Fibroblast of lung (primary cell): ENCODE data around the gene PEX14.

ENCODE experiments used
- EZH2 ChIP-seq: IDR thresholded peaks from 2 replicates; pipeline ENCODE4 v1.5.1; 2012; ENCODE audit warnings: low read length, control low read depth, mild to moderate bottlenecking; ENCODE audit errors: missing control alignments
- TF ChIP-seq, protein P1 (sequence below), 2 donors: IDR thresholded peaks in 1 of 2; conservative IDR thresholded peaks in 1 of 2; 1 replicate in 1 of 2; 2 replicates in 1 of 2; pipeline ENCODE4 v1.5.1; 2011 to 2012; ENCODE audit warnings: low read length in 2 of 2, control low read depth in 1 of 2, inconsistent platforms in 1 of 2, low read depth in 1 of 2, mild to moderate bottlenecking in 1 of 2

DNA sequence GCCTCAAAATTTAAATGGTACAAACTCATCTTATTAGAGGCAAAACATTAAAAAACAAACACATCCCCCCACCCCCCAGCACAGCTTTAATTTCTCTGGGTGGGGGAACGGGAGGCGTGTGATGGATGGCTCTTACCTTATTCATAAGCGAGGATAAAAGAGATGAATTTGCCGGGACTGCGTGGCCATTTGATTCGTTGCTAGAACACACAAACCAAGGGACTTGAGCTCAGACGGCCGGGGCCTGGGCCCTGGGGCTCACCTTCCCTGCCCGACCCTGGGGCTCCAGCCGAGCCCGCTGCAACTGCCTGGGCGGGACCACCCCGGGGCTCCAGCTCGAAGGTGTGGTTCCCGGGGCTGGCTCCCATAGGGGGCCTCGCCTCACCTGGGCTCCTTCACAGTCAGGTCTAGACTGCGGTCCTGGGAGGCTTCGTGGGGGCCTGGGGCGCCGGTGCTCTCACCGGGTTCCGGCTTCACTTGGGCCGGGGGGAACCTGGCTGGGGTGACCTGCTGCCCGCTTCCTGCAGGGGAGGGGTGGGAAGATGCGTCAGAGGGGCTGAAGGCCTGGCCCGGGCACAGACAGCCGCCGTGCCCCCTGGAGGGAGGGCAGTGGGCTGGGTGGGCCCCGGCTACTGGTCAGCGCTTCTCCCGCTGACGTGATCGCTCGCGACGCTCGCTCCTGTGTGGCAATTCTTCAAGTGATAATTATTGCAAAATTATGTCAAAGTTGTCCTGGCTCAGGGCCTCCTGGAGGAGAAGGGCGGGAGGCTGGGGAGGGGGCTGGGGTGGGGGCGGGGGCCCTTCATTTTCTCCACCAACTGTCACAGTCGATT lies 176.0 kb downstream of the PEX14 start:
- TF ChIP-seq, protein P1, sequence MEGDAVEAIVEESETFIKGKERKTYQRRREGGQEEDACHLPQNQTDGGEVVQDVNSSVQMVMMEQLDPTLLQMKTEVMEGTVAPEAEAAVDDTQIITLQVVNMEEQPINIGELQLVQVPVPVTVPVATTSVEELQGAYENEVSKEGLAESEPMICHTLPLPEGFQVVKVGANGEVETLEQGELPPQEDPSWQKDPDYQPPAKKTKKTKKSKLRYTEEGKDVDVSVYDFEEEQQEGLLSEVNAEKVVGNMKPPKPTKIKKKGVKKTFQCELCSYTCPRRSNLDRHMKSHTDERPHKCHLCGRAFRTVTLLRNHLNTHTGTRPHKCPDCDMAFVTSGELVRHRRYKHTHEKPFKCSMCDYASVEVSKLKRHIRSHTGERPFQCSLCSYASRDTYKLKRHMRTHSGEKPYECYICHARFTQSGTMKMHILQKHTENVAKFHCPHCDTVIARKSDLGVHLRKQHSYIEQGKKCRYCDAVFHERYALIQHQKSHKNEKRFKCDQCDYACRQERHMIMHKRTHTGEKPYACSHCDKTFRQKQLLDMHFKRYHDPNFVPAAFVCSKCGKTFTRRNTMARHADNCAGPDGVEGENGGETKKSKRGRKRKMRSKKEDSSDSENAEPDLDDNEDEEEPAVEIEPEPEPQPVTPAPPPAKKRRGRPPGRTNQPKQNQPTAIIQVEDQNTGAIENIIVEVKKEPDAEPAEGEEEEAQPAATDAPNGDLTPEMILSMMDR (conservative IDR thresholded peaks at IDR 0.05 in 1 of 2, IDR thresholded peaks at IDR 0.05 in 1 of 2; ENCODE audit: low read depth in 1 of 2, low read length in 2 of 2): no peak
- no peak for TF ChIP-seq EZH2
